Activated CD8-positive, alpha-beta T cell treated with anti-CD3 and anti-CD28 coated beads, Interleukin-2, amount 10 ng/mL, durations not matched to agents 7 days and 5 days (primary cell): ENCODE results near the gene PLCD4. TPM values are rescaled to one million over a fixed set of nuclear protein-coding genes. Genes with fewer than 3 reads are reported as not detected.
A peak's percentile ranks its signal among the peaks of the same experiment; 100 is the strongest.

Experiments
- ATAC-seq: fragments of 150-1000 bp; cut with Tn5 transposase; one replicate; pipeline ENCODE4 v1.10.0; 2021; ENCODE audit warnings: moderate library complexity
- CTCF ChIA-PET: fragments of 350-600 bp; sonication (Branson Sonifier 250); formaldehyde crosslinking; loops from one replicate; lab custom pipeline; 2021; ENCODE audit warnings: antibody characterized with exemption; lab: Charles Lee
- POLR2A ChIA-PET: fragments of 350-600 bp; sonication (Branson Sonifier 250); formaldehyde crosslinking; loops from one replicate; lab custom pipeline; 2021; ENCODE audit warnings: antibody characterized with exemption; lab: Charles Lee
- DNase-seq: peaks from one replicate; pipeline ENCODE4 v3.0.0-alpha.2; 2020
- H3K27ac Mint-ChIP-seq: one replicate; pipeline ENCODE4 v1.8.0; 2021; ENCODE audit warnings: mild to moderate bottlenecking, mixed read lengths
- H3K27me3 Mint-ChIP-seq: one replicate; pipeline ENCODE4 v1.8.0; 2021; ENCODE audit warnings: low read depth, mixed read lengths
- H3K36me3 Mint-ChIP-seq: one replicate; pipeline ENCODE4 v1.8.0; 2021; ENCODE audit warnings: low read depth, mixed read lengths
- H3K4me1 Mint-ChIP-seq: one replicate; pipeline ENCODE4 v1.8.0; 2021; ENCODE audit warnings: low read depth, mixed read lengths
- H3K4me3 Mint-ChIP-seq: one replicate; pipeline ENCODE4 v1.8.0; 2021; ENCODE audit warnings: mild to moderate bottlenecking, mixed read lengths
- H3K9me3 Mint-ChIP-seq: one replicate; pipeline ENCODE4 v1.8.0; 2022; ENCODE audit warnings: mixed read lengths; ENCODE audit not compliant: insufficient read depth
- total RNA-seq, 2 experiments: library from RNA; stranded (reverse); gene quantifications; one replicate each; pipeline ENCODE4 v1.2.3, GENCODE V29; 2021

Gene PLCD4
- under 1 TPM; 0.26 to 0.32 TPM for total RNA-seq

GRCh38 chr2:218607436-218608115 lies at the start of gene PLCD4:
Gene PLCD4 (plus strand): TSS chr2:218607899. CDS start chr2:218615740, 7,841 bp downstream.
- no peaks in the 10 kb centered on the region for H3K36me3 Mint-ChIP-seq
- ChIA-PET POLR2A (interaction anchor here (0.8 to 1.0 kb wide), 2 partner anchors 8 to 11 kb away, joined by 3 read pairs; no protein-coding TSS in a partner anchor), CTCF (interaction anchor here (1.1 to 1.9 kb wide), 4 partner anchors 9 to 115 kb away, joined by 3 to 5 read pairs (median 4); no protein-coding TSS in a partner anchor)
- no peaks in the 10 kb centered on the region for H3K9me3 Mint-ChIP-seq
- ATAC-seq: no peak
- no peak within 1 kb of the TSS for H3K4me3 Mint-ChIP-seq
- no peaks in the 10 kb centered on the region for H3K4me1 Mint-ChIP-seq
- peaks cover 18% of the 10 kb centered on the region for H3K27me3 Mint-ChIP-seq
- no peak within 1 kb of the TSS for H3K27ac Mint-ChIP-seq
- no peak for DNase-seq

DNA sequence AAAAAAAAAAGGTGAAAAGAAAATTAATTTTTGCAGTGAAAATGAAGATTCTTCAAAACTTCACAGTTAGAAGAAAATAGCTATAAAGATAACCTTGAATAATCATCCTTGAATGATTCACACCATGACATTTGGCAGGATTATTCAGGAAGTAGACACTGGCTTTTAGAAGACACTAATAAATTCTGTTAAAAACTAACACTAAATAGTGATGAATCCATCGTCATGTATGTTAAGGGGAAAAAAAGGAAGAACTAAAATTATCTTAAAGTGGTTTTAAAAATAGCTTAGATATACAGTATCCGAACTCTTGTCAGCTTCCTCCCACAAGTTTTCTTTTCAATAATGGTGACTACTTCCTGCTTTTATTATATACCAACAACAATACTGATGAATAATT lies 49.8 kb upstream of the PLCD4 start:
- H3K27me3 Mint-ChIP-seq: no peaks in the 10 kb centered on the region
- ChIA-PET CTCF (no interaction called here), POLR2A (no interaction called here)
- no peaks in the 10 kb centered on the region for H3K9me3 Mint-ChIP-seq
- ATAC-seq: no peak
- H3K27ac Mint-ChIP-seq: no peak overlapping the region
- peaks cover 57% of the 10 kb centered on the region for H3K36me3 Mint-ChIP-seq
- H3K4me1 Mint-ChIP-seq: peaks cover 9% of the 10 kb centered on the region
- no peak overlapping the region for H3K4me3 Mint-ChIP-seq
- DNase-seq: no peak

GRCh38 chr2:218558986-218559385 lies 48.7 kb upstream of the PLCD4 start:
- H3K27me3 Mint-ChIP-seq: no peaks in the 10 kb centered on the region
- CTCF ChIA-PET: no interaction called here
- peaks cover 15% of the 10 kb centered on the region for H3K4me1 Mint-ChIP-seq
- no peak overlapping the region for H3K27ac Mint-ChIP-seq
- DNase-seq (no peak), ATAC-seq (no peak)
- no peak overlapping the region for H3K4me3 Mint-ChIP-seq
- POLR2A ChIA-PET: interaction anchor here (0.6 kb wide), 1 partner anchor 555 kb away, joined by 3 read pairs; no protein-coding TSS in a partner anchor
- peaks cover 57% of the 10 kb centered on the region for H3K36me3 Mint-ChIP-seq
- no peaks in the 10 kb centered on the region for H3K9me3 Mint-ChIP-seq

GRCh38 chr2:218564056-218564455 lies 43.6 kb upstream of the PLCD4 start:
- ChIA-PET CTCF (interaction anchor here (1.4 kb wide), 2 partner anchors 84 to 278 kb away, joined by 3 to 4 read pairs; no protein-coding TSS in a partner anchor), POLR2A (no interaction called here)
- ATAC-seq: no peak
- Mint-ChIP-seq H3K4me3 (no peak overlapping the region), H3K4me1 (peaks cover 31% of the 10 kb centered on the region), H3K36me3 (peaks cover 62% of the 10 kb centered on the region), H3K27me3 (no peaks in the 10 kb centered on the region), H3K27ac (no peak overlapping the region), H3K9me3 (no peaks in the 10 kb centered on the region)
- no peak for DNase-seq

GRCh38 chr2:218566296-218566695 lies 41.4 kb upstream of the PLCD4 start:
- no peak for DNase-seq
- POLR2A ChIA-PET: no interaction called here
- H3K9me3 Mint-ChIP-seq: no peaks in the 10 kb centered on the region
- no peaks in the 10 kb centered on the region for H3K27me3 Mint-ChIP-seq
- peaks cover 63% of the 10 kb centered on the region for H3K36me3 Mint-ChIP-seq
- H3K27ac Mint-ChIP-seq: peak overlapping the region; percentile 100
- peak overlapping the region; percentile 91 for H3K4me3 Mint-ChIP-seq
- peaks cover 46% of the 10 kb centered on the region for H3K4me1 Mint-ChIP-seq
- no peak for ATAC-seq
- CTCF ChIA-PET: no interaction called here

GRCh38 chr2:218567797-218568189 lies 39.9 kb upstream of the PLCD4 start:
- H3K4me3 Mint-ChIP-seq: peak overlapping the region; percentile 91
- H3K27me3 Mint-ChIP-seq: no peaks in the 10 kb centered on the region
- peak; percentile 64 for ATAC-seq
- no peak for DNase-seq
- ChIA-PET POLR2A (interaction anchor here (0.7 to 1.3 kb wide), 4 partner anchors 10 to 171 kb away, joined by 3 to 6 read pairs (median 3); no protein-coding TSS in a partner anchor), CTCF (interaction anchor here (0.9 to 1.1 kb wide), 2 partner anchors 80 to 142 kb away, joined by 3 to 5 read pairs; no protein-coding TSS in a partner anchor)
- peak overlapping the region; percentile 100 for H3K27ac Mint-ChIP-seq
- peaks cover 53% of the 10 kb centered on the region for H3K4me1 Mint-ChIP-seq
- peaks cover 61% of the 10 kb centered on the region for H3K36me3 Mint-ChIP-seq
- H3K9me3 Mint-ChIP-seq: no peaks in the 10 kb centered on the region

- ChIA-PET POLR2A (interaction anchor here (0.7 to 1.3 kb wide), 4 partner anchors 9 to 1380 kb away, joined by 3 to 6 read pairs (median 3); no protein-coding TSS in a partner anchor), CTCF (interaction anchor here (0.9 to 1.1 kb wide), 2 partner anchors 80 to 142 kb away, joined by 3 to 5 read pairs; no protein-coding TSS in a partner anchor)
- H3K27me3 Mint-ChIP-seq: no peaks in the 10 kb centered on the region
- ATAC-seq: peak; percentile 85
- H3K27ac Mint-ChIP-seq: peak within 1 kb of the TSS; percentile 100
- DNase-seq: peak; percentile 100
- H3K36me3 Mint-ChIP-seq: peaks cover 63% of the 10 kb centered on the region
- H3K9me3 Mint-ChIP-seq: no peaks in the 10 kb centered on the region
- H3K4me3 Mint-ChIP-seq: peak within 1 kb of the TSS; percentile 91
- H3K4me1 Mint-ChIP-seq: peaks cover 56% of the 10 kb centered on the region
Observed at GRCh38 chr2:218568190-218569037, 39.3 kb upstream of the PLCD4 start, which contains the start of the genes CNOT9 and USP37. Gene CNOT9 (plus strand): TSS chr2:218568839. CDS start chr2:218568955, 116 bp downstream. Gene USP37 (minus strand): TSS chr2:218568351. CDS start chr2:218558653, 9,698 bp downstream.

GRCh38 chr2:218569038-218569431 lies 38.7 kb upstream of the PLCD4 start:
- DNase-seq: peak; percentile 63
- POLR2A ChIA-PET: interaction anchor here (0.7 to 2.0 kb wide), 3 partner anchors 10 to 1381 kb away, joined by 3 to 8 read pairs (median 6); partner anchors contain the start of genes BCS1L and ZNF142
- Mint-ChIP-seq H3K36me3 (peaks cover 61% of the 10 kb centered on the region), H3K4me1 (peaks cover 50% of the 10 kb centered on the region), H3K9me3 (no peaks in the 10 kb centered on the region), H3K27ac (peak overlapping the region; percentile 100), H3K4me3 (peak overlapping the region; percentile 91), H3K27me3 (no peaks in the 10 kb centered on the region)
- CTCF ChIA-PET: no interaction called here
- peak; percentile 11 for ATAC-seq

DNA sequence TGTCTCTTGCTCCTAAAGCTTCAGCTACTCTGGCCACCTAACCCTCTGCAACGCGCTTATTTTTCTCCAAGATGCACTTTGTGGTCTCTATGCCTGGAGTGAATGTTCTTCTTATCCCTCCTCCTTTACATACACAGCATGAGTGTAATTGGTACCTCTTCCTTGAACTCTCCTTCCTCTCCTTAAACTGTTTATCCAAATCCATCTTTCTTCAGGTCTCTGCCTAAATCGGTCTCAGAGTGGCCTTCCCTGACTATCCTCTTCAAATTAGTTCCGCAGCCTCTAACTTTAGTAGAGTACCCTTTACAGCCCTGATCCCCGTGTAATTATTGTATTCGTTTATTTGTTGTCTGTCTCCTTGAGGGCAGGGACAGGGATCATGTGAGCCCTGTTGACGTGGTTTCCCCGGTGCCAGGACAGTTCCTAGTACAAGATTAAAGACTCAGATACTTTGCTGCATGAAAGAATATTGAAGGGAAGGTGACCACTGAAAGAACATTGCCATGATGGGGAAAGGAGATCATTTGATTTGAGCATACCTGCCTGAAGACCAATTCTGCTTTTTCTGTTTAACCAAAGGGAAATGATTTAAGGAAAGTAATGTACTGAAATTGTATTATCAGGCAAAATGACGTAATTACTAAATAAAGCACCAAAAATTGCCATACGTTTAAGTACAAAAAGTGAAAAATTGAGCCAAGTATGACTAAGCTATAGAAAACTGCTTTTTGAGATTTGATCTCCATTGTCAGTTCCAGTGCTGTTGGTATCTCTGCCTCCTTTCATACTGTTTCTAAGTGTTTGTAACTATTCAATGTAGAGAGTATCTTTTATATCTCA lies 37.8 kb upstream of the PLCD4 start:
- POLR2A ChIA-PET: interaction anchor here (0.6 to 2.0 kb wide), 5 partner anchors 9 to 90 kb away, joined by 3 to 8 read pairs (median 4); partner anchors contain the start of genes BCS1L and ZNF142
- CTCF ChIA-PET: interaction anchor here (0.5 to 1.8 kb wide), 5 partner anchors 11 to 339 kb away, joined by 3 to 5 read pairs (median 3); no protein-coding TSS in a partner anchor
- Mint-ChIP-seq H3K36me3 (peaks cover 63% of the 10 kb centered on the region), H3K27me3 (no peaks in the 10 kb centered on the region), H3K4me3 (peak overlapping the region; percentile 91), H3K4me1 (peaks cover 47% of the 10 kb centered on the region), H3K27ac (peak overlapping the region; percentile 100), H3K9me3 (no peaks in the 10 kb centered on the region)
- no peak for ATAC-seq
- DNase-seq: peak; percentile 31

- POLR2A ChIA-PET: interaction anchor here (0.7 to 2.0 kb wide), 4 partner anchors 8 to 89 kb away, joined by 3 to 8 read pairs (median 5); partner anchors contain the start of genes BCS1L and ZNF142
- Mint-ChIP-seq H3K27me3 (no peaks in the 10 kb centered on the region), H3K36me3 (peaks cover 62% of the 10 kb centered on the region), H3K9me3 (no peaks in the 10 kb centered on the region), H3K4me1 (peaks cover 49% of the 10 kb centered on the region), H3K4me3 (peak overlapping the region; percentile 91), H3K27ac (peak overlapping the region; percentile 14)
- CTCF ChIA-PET: interaction anchor here (0.8 to 1.8 kb wide), 3 partner anchors 164 to 277 kb away, joined by 3 to 5 read pairs (median 3); no protein-coding TSS in a partner anchor
- no peak for DNase-seq
- no peak for ATAC-seq
Observed at GRCh38 chr2:218570850-218571249, 36.8 kb upstream of the PLCD4 start.
